Endometrial microvascular endothelial cells (primary cell): ENCODE data around the gene EEPD1. TPM values are rescaled to one million over a fixed set of nuclear protein-coding genes. Genes with fewer than 3 reads are reported as not detected.

Experiments
- in situ Hi-C: cut with HindIII; loops from 2 replicates; pipeline ENCODE4 v1.10.0; 2017; ENCODE audit warnings: low sequenced_read_pairs, low pct_unique_long_range_greater_than_20kb; ENCODE audit errors: inconsistent ontology term
- total RNA-seq: library from RNA; depleted of rRNA; stranded (reverse); fragments of >200 nt; gene quantifications from one replicate; pipeline ENCODE4 v1.2.3, GENCODE V29; 2015; ENCODE audit errors: inconsistent ontology term

Gene EEPD1
- total RNA-seq, 1 donor from 2014 or later, result 2.1 TPM

DNA sequence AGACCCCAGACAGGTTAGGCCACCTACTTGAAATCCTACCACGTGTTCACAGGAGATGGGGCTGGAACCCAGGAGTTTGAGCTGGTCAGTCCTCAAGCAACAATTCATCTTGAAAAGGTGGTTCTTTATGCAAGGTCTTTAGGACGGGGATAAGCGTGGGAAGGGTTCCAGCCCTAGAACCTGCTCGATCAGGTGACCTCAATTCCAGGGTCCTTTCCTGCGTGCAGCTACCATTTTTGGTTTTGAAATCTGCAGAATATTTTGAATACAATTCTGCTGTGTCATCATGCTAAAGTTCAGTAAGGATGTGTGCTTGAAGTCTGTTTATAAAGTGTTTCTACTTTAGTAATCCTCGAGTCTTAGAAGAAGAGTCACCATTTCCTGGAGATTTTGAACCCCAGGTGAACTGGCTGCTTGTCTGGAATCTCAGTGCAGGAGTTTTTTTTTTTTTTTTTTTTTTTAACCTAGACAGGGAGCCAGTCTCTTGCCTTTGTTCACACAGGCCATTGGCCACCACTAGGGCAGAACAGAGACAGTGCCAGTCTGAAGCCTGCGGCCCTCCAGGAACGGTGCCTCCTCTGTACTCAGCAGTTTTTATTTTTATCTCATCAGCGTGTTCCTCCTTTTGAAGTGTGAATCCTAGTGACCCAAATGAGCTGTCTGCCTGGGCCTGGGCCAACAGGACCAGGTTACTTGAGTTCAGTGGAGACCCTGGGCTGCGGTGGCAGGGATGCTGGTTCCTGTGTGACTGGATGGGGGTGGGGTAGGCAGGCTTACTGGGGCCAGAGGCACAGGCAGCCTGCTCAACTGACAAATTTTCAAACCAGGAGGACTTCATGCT lies 54.6 kb downstream of the EEPD1 start:
- in situ Hi-C loops, result loop anchor here (10.0 kb wide), 1 partner anchor 63 kb away; no protein-coding TSS in a partner anchor

DNA sequence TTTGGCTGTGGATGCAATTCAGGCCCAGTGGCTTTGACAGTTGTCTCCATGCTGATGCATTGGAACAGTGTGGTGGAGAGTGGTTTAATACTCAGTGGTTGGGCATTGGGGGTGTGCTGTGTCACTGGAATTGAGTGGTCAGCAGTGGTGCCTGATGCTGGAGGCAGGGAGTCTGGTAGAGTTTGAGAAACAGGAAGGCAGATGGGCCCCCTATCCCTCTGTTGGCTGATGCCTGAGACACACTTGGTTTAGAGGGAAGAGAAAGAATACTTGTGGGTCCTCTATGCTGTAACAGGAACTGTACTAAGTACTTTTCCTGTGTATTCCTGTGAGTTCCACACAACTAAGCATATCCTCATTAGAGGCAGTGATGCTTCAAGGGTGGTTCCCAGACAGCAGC lies 55.4 kb downstream of the EEPD1 start:
- in situ Hi-C loops, result loop anchor here (10.0 kb wide), 1 partner anchor 64 kb away; no protein-coding TSS in a partner anchor

DNA sequence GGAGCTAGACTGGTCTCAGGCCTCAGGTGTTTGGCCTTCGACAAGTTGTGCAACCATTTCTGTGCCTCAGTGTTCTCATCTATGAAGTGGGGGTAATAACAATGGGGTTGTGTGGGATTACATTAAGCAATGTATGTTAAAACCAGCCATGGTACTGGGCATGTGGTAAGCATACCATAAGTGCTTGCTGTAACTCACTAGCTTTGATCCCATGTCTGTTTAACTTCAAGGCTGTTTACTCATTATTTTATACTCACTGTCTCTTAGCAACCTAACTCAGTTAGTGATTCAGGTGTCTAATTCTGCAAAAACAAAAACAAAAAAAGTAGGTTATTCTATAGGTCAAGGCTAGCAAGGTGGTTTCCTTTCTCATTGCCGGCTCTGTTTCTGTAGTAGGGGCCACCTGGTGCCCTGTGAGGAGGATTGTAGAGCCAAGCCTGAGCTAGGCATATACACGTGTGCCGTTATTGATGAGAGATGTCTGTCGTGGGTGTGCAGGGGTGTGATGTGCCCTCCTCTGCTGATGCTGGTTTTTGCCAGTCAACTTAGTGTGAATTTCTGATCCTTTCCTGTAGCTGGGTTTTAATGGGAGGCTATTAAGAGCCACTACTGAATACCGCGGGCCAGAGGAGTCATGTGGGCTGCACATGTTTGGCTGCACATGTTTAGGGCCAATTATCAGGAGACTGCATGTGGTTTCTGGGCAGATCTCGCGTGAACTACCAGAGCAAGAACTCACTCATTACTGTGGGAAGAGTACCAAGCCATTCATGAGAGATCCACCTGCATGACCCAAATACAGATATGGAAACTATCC lies 56.2 kb downstream of the EEPD1 start:
- in situ Hi-C loops, result loop anchor here (10.0 kb wide), 1 partner anchor 64 kb away; no protein-coding TSS in a partner anchor

DNA sequence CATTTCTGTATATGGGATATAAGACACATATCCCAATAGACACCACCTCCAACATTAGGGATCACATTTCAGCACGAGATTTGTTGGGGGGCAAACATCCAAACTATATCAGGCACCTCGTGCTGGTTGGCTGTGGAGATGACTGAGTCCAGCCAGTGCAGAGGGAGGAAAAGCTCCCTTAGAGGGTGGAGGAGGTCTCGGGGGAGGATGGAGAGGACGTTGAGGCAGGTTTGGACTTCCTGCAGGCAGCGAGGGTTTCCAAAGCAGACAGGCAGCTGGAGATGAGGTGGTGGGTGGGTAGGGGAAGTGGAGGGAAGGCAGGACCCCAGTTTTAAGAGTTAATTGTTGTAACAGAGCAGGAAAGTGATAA lies 56.7 kb downstream of the EEPD1 start:
- in situ Hi-C loops, result loop anchor here (10.0 kb wide), 1 partner anchor 65 kb away; no protein-coding TSS in a partner anchor

DNA sequence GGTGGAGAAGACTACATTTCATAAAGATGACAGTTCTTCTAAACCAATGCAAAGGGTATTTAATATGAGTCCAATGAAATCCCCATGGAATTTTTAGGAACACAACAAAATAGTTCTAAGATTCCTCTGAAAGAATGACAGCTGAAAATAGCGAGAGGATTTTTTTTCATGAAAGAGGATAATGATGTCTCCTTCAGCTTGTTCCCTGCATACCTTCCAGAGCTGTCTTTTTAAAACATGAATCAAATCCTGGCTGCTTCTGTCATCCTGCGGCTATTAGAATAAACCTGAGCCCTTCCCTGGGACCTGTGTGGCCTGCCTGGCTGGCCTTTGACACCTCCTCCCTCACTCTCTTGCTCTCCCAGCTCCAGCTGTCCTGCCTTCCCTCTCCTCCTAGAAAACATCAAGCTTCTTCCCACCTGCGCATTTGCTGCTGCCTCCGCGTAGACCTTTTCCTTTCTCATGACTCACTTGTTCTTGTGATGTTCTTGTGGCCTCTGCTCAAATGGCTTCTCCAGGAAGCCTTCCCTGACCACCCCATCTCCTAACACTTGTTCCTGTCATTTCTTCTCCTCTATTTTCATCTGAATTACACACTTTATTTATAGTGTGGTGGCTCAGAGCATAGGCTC lies 57.4 kb downstream of the EEPD1 start:
- in situ Hi-C loops, result no loop called here

DNA sequence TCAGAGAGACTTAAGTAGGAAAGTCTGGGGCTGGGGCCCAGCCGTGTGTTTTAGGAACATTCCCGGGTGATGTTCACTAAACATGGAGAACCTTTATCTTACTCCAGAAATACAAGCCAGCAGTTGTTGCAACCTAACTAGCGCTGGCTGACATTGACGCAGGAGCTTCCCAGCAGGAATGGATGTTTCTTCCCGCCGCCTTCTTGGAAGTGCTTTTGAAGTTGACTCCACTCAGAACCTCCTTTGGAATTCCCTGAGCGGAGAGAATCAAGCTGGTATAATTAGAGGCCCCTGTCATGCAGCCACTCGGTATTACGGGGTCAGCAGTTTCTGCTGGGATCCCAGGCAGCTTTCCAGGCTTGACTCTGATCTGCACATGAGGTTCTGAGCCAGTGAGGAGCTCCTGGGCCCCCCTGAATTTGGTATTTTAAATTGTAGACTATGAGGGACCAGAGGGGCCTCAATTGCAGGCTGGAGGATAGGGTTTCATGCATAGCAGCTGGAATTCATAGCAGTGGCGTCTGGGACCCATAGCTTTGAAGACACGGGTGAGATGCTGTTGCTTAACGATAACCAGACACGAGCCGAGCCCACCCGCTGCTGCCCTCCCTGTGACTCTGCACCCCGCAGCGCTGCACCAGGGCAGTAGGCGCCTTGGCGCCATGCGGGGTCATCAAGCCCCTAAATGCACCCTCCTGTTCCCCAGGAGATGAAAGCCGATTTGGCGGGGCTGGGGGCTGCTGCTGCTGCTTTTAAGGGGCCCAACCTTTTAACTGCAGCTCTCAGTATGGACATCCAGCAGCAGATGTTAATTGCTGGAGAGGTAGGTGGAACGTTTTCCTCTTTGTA lies 61.8 kb downstream of the EEPD1 start:
- in situ Hi-C loops, result no loop called here

DNA sequence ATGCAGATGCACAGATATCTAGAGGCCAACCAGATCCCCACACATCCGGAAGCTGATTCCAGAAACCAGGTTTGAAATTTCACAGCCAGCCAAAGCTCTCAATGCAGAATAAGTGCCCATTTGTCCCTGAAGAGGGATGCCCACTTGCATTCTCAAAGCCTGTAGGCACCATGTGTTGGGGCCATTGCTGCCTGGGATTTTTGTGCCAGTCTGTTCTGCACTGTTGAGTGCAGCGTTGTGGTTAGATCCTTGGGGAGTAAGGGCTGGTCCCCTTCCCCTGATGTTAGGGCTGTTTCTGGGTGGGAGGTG lies 62.4 kb downstream of the EEPD1 start:
- in situ Hi-C loops, result no loop called here

DNA sequence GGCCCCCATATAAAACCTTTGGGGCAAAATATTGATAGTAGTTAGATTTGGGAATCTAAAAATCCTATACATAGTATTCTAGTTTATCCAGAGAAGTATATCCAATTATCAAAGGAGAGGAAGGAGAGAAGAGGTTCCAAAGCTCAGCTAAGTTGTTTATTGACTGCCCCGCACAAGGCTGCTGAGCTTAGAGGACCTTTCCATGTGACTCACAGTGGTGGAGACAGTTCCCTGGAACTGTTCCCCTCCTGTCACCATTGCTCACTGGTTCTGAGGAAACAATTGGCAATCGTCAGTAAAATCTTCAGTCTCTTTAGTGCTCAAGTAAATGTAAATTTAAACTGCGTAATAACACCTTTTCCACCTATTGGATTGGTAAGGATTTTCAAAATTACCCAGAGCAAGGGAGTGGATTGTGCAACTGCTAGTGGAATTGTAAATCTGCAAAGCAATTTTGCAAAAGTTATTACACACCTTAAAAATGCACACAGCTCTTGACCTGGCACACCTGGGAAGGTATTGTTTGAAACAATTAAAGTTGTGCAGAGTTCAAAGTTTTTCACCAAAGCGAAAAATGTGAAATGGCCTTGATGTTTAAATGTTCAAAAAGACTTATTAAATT lies 63.1 kb downstream of the EEPD1 start:
- in situ Hi-C loops, result no loop called here

DNA sequence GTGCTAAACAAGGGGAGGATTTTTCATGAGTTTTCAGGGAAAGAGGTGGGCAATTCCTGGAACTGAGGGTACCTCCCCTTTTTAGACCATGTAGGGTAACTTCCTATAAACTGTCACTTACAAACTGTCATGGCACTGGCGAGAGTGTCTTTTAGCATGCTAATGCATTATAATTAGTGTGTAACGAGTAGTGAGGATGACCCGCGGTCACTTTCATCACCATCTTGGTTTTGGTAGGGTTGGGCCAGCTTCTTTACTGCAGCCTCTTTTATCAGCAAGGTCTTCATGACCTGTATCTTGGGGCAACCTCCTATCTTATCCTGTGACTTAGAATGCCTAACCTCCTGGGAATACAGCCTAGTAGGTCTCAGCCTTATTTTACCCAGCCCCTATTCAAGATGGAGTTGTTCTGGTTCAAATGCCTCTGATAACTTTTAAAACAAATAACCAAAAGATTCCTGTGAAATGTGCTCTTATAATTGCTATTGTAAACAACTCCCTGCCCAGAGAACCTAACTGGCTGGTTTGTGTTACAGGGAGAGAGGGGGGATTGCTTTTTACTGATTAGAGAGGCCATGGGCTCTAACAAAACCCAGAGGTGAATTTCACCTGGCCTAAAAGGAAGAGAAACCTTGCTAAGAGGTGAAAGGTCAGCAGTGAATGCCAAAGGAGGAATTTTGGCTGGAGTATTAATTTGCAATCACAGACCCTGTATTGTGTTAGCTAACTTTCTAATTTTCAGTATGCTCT lies 64.3 kb downstream of the EEPD1 start:
- in situ Hi-C loops, result no loop called here

DNA sequence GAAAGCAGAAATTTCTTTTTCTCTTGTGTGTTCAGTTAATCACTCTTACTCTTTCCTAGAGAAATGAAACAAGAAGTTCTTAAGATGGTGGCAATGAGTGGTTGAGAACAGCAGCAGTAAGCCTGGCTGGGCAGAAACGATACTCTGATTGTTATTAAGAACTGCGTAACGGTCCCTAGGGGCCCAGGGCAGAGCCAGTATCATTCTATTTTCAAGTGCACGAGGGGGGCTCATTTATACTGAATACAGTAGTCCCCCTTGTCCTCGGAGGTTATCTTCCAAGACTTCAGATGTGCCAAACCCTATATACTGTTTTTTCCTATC lies 64.9 kb downstream of the EEPD1 start:
- in situ Hi-C loops, result no loop called here

DNA sequence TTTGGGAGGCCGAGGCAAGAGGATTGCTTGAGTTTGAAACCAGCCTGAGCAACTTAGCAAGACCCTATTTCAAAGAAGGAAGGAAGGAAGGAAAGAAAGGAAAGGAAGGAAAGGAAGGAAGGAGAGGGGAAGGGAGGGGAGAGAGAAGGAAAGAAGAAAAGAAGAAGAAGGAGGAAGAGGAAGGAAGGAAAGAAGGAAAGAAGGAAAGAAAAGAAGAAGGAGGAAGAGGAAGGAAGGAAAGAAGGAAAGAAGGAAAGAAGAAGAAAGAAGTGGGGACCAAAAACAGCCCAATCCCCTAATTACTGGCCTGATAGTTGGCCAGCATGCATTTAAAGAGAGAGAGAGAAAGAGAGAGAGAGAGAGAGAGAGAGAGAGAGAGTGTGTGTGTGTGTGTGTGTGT lies 66.4 kb downstream of the EEPD1 start:
- in situ Hi-C loops, result no loop called here

DNA sequence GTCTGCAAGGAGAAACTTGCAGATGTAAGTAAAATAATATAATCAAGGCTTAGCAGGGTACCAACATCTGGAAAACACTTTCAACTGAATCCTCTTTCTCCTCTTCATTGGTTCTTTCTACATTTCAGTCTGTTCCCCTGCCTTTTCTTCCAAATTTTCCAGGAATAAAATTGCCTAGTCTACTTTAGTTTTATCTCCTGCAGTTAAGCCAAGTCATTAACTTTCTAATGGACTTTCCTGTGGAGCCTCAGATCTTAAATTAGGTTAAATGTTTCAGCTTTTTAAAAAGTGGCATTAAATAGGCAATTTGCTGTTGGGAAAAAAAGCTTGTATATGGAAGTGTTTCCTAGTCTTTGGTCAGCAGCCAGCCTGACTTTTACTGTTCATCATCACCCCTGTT lies 70.8 kb downstream of the EEPD1 start:
- in situ Hi-C loops, result no loop called here

DNA sequence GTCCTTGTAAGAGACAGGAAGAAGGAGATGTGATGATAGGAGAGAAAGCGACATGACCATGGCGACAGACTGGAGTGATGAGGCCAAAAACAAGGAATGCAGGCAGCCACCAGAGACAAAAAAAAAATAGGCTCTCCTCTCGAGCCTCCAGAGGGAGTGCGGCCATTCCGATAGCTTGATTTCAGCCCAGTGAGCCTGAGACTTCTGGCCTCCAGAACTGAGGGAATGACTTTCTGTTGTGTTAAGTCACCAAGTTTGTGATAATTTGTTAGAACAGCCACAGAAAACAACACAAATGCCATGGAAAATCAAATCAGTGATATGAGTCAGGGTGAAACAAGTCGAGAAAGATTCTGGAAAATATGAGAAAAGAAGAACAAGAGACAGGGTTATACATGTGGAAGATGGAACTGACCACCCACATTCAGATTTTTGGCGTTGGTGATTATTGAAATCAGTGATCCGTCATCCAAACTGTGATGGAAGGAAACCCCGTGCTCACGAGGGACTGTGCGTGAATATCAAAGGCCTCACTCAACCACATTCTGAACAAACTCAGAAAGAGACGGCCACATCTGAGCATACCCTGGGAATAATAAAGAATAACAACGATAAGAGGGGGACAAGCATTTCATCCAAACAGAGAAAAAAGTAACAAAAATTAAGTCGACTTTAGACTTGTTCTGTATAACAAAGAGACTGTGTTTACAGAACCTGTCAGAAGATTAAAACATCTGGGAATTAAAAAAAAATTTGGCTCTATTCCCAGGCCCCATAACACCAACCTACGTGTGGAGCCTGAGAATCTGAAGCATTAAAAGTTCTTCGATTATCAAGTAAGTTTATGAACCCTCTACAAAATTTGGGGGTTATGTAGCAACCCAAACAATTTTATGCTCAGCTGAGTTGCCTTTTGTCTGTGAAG lies 72.1 kb downstream of the EEPD1 start:
- in situ Hi-C loops, result no loop called here

DNA sequence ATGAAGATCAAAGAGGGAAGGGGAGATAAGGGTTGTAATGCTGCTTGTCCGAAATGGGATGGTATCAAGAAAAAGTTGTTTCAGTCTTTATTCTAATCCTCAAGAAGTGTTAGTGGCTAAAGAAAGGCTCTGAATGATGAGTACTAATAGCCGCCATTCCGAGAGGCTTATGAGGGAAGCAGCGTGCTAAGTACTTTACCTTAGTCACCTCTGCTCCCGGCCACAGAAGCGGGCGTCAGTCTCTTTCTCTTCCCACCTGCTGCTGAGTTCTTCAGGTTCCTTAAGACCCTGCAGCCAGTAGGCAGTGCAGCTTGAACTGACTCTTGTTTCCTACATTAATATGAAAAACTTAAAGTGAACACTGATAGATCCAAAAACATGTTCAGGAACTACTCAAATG lies 73.1 kb downstream of the EEPD1 start:
- in situ Hi-C loops, result no loop called here

DNA sequence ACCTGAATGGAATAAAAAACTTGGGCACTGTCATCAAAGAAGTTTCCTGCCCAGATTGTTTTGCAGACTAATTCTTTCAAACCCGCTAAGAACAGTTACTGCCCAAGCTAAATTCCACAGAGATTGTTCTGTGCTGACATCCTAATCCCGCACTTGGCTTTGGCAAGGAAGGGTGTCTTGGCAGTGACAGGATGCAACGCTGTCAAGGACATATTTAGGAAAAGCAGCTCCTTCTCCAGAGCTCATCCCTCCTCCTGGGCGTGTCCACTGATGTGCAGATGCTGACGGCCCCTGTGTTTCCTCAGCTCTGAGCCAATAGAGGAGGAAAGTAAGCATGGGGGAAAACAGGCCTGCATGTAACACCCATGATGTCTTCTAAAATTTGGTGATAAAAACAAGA lies 74.2 kb downstream of the EEPD1 start:
- in situ Hi-C loops, result no loop called here

DNA sequence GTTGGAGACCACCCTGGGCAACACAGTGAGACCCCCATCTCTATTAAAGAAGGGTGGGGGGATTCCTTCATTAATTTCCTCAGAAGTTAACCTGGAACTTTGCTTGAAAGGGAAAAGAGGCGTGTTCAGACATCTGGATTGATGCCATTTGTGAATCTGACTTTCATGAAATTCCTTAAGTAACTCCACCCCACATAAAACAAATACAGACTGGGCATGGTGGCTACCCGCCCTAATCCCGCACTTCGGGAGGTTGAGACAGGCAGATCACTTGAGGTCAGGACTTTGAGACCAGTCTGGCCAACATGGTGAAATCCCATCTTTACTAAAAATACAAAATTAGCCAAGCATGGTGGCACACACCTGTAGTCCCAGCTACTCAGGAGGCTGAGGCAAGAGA lies 75.0 kb downstream of the EEPD1 start:
- in situ Hi-C loops, result no loop called here

DNA sequence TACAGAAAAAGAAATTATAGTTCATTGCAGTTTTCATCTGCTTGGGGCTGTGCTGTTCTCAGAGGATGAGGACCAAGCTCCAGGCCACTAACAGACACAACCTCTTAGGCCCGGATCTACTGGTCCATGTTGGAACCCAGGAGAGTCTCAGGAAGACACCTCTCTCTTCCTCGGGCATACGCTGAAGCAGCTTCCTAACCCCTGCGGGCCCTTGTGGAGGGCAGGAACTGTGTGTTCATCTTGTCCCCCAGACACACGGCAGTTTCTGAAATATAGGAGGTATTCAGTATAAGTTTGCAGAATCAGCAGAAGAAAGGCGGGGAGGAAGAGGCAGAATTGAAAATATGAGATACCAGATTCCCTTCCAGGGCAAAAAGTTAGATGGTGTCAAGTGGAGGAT lies 78.4 kb downstream of the EEPD1 start:
- in situ Hi-C loops, result no loop called here
